Transverse colon (tissue), 4 donors: ENCODE data around the gene AATK. TPM values are rescaled to one million over a fixed set of nuclear protein-coding genes. Genes with fewer than 3 reads are reported as not detected.

ENCODE experiments used
- DNase-seq: peaks from one replicate; pipeline ENCODE4 v3.0.0-alpha.2; 2019
- H3K27ac ChIP-seq, 4 donors: fragments of 200-600 bp; sonication (generic); 2 replicates each; pipeline ENCODE4 v1.5.1; 2016 to 2018; ENCODE audit warnings: inconsistent platforms in 4 of 4
- H3K27me3 ChIP-seq: fragments of 200-600 bp; sonication (generic); 2 replicates; pipeline ENCODE4 v1.5.1; 2017; ENCODE audit warnings: inconsistent platforms
- H3K36me3 ChIP-seq, 4 donors: fragments of 200-600 bp; sonication (generic); 2 replicates each; pipeline ENCODE4 v1.5.1; 2017 to 2019; ENCODE audit warnings: inconsistent platforms in 4 of 4
- H3K4me1 ChIP-seq, 4 donors: fragments of 200-600 bp; sonication (generic); 2 replicates each; pipeline ENCODE4 v1.5.1; 2017 to 2020; ENCODE audit warnings: inconsistent platforms in 4 of 4
- H3K4me3 ChIP-seq, 4 donors: fragments of 200-600 bp; sonication (generic); 1 replicate in 1 of 4; 2 replicates in 3 of 4; pipeline versions ENCODE4 v1.5.1 to v1.6.1; 2017 to 2019; ENCODE audit warnings: inconsistent platforms in 4 of 4
- H3K9me3 ChIP-seq, 2 donors: fragments of 200-600 bp; sonication (generic); 2 replicates each; pipeline ENCODE4 v1.5.1; 2017 to 2019; ENCODE audit warnings: inconsistent platforms in 2 of 2
- EP300 ChIP-seq: sonication (generic); formaldehyde crosslinking; IDR thresholded peaks from one replicate; pipeline ENCODE4 v1.6.1; 2017; ENCODE audit warnings: antibody characterized with exemption, low read depth
- POLR2A ChIP-seq: fragments of 450-650 bp; IDR thresholded peaks from one replicate; pipeline ENCODE4 v1.6.1; 2016; ENCODE audit warnings: antibody characterized with exemption, mild to moderate bottlenecking, moderate library complexity
- POLR2AphosphoS5 ChIP-seq, 3 donors: sonication (generic); formaldehyde crosslinking; IDR thresholded peaks; one replicate each; pipeline ENCODE4 v1.6.1; 2016; ENCODE audit warnings: antibody characterized with exemption in 3 of 3
- WGBS, 2 donors: methylation state at CpG; one replicate each; pipeline ENCODE4 v1.1.5; 2018; ENCODE audit warnings: low coverage in 1 of 2; 5-methylcytosine and 5-hydroxymethylcytosine counted together
- in situ Hi-C, 4 donors: fragments of 200-750 bp; cut with MboI; loops; one replicate each; pipeline versions ENCODE4 v1.15.0 to v1.15.1; 2017; ENCODE audit warnings: low sequenced_read_pairs in 3 of 4, low pct_ligation_motif_present in 1 of 4, low pct_unique_long_range_greater_than_20kb in 1 of 4
- intact Hi-C: fragments of 100-400 bp; cut with DNase I; formaldehyde crosslinking; loops from one replicate; pipeline ENCODE4 v1.15.1; 2023; ENCODE audit warnings: low total_unique reads
- total RNA-seq, 4 donors: library from RNA; depleted of rRNA; stranded (reverse); fragments of >200 nt; gene quantifications; one replicate each; pipeline ENCODE4 v1.1.0, GENCODE V29; 2016
- TF ChIP-seq, protein P1 (sequence below), 5 experiments: fragments of 200-600 bp in 3 of 5; fragments of 450-650 bp in 2 of 5; sonication (generic) in 3 of 5; IDR thresholded peaks; 1 replicate in 2 of 5; 2 replicates in 3 of 5; pipeline ENCODE4 v1.5.1; 2016 to 2017; ENCODE audit warnings: antibody characterized with exemption in 5 of 5, inconsistent platforms in 3 of 5, mild to moderate bottlenecking in 2 of 5, moderate library complexity in 1 of 5

The AATK gene
- total RNA-seq, 4 donors from 2014 or later = 1.7 to 21.3 (median 8.6) TPM

DNA sequence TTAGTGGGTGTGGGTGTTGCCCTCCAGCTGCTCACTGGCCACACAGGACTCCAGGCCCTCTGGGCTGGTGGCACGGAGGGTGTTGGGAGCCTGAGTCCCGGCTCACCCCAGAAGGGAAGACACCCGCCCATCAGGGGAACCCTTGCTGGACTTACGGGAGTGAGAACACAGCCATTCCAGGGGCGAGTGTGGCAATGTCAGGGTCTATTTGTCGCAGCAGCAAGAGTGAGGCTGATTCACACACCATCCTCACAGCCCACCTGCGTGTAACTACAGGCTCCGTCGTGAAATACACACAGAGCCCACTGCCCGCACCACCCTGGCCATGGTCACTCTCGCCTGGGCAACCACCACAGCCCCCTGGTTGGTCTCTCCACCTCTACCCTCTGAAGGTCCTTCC, 17.8 kb upstream of the AATK start:
- WGBS, 2 donors = 88% methylated on average over 11 of the region's 11 CpGs; no CpG with 5 or more reads in 1 of the 2 donors
- no peaks in the 10 kb centered on the region for H3K36me3 ChIP-seq
- in situ Hi-C loops = no loop called here

DNA sequence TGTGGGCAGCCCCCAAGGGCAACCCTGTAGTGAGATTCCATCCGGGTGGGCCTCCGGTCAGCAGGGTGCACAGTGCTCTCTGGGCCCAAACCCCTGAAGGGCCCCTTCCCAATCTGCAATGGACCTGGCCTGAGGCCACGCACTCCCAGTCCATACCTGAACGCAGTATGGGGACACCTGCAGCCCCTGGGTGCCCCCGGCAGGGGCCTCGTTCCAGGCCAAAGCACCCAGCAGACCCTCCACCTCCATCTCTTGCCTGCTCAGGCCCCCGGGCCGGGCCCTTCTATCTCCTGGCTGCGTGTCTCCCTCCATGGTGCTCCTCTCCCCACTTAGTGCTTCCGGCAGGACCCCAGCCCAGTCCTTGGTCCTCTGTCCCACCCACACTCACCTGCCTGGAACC, 17.3 kb upstream of the AATK start:
- TF ChIP-seq POLR2A = no peak
- no peaks in the 10 kb centered on the region for H3K9me3 ChIP-seq
- H3K4me1 ChIP-seq = no peaks in the 10 kb centered on the region
- H3K27me3 ChIP-seq = peaks cover 33% of the 10 kb centered on the region
- intact Hi-C loops = no loop called here
- no peaks in the 10 kb centered on the region for H3K36me3 ChIP-seq
- in situ Hi-C loops = no loop called here
- DNase-seq = no peak
- H3K27ac ChIP-seq = no peak overlapping the region
- 83 to 93% methylated on average over 2 to 10 of the region's 10 CpGs for WGBS, 2 donors
- H3K4me3 ChIP-seq = no peak overlapping the region

More for the DNA sequence above, 17.8 kb upstream of the AATK start:
- Histone ChIP-seq H3K27ac (no peak overlapping the region), H3K4me3 (no peak overlapping the region), H3K9me3 (no peaks in the 10 kb centered on the region), H3K4me1 (no peaks in the 10 kb centered on the region), H3K27me3 (peaks cover 33% of the 10 kb centered on the region)
- TF ChIP-seq POLR2AphosphoS5 (IDR thresholded peaks at IDR 0.05) (no peak), POLR2A (no peak), EP300 (no peak)
- TF ChIP-seq, protein P1, sequence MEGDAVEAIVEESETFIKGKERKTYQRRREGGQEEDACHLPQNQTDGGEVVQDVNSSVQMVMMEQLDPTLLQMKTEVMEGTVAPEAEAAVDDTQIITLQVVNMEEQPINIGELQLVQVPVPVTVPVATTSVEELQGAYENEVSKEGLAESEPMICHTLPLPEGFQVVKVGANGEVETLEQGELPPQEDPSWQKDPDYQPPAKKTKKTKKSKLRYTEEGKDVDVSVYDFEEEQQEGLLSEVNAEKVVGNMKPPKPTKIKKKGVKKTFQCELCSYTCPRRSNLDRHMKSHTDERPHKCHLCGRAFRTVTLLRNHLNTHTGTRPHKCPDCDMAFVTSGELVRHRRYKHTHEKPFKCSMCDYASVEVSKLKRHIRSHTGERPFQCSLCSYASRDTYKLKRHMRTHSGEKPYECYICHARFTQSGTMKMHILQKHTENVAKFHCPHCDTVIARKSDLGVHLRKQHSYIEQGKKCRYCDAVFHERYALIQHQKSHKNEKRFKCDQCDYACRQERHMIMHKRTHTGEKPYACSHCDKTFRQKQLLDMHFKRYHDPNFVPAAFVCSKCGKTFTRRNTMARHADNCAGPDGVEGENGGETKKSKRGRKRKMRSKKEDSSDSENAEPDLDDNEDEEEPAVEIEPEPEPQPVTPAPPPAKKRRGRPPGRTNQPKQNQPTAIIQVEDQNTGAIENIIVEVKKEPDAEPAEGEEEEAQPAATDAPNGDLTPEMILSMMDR (IDR thresholded peaks at IDR 0.05) = no peak
- intact Hi-C loops = no loop called here
- DNase-seq = no peak

DNA sequence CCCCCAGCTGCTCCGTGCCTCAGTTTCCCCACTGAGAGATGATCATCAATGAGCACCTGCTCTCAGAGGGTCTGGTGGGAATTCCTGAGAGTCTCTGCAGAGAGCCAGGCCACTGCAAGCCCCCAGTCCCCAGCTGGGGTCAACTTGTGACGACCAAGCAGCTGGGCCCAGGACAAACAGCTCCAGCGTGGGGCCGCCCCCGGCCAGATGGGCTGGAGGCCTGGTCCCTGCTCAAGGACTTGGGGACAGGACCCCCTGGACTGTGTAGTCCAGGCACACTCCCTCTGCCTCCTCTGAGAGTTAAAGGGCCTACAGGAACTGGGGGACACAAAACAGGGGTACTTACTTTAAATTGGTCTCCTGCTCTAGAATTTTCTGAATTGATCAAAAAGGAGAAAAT, 16.6 kb upstream of the AATK start:
- intact Hi-C loops (no loop called here), in situ Hi-C loops (no loop called here)
- TF ChIP-seq, protein P1 (IDR thresholded peaks at IDR 0.05) = no peak
- TF ChIP-seq POLR2AphosphoS5 (IDR thresholded peaks at IDR 0.05) (no peak), EP300 (no peak), POLR2A (no peak)
- no peaks in the 10 kb centered on the region for H3K9me3 ChIP-seq
- WGBS, 2 donors = 69% methylated on average over 4 of the region's 5 CpGs; no CpG with 5 or more reads in 1 of the 2 donors
- H3K27ac ChIP-seq = no peak overlapping the region
- H3K36me3 ChIP-seq = no peaks in the 10 kb centered on the region
- no peaks in the 10 kb centered on the region for H3K4me1 ChIP-seq
- no peak for DNase-seq
- H3K4me3 ChIP-seq = no peak overlapping the region
- H3K27me3 ChIP-seq = peaks cover 33% of the 10 kb centered on the region

DNA sequence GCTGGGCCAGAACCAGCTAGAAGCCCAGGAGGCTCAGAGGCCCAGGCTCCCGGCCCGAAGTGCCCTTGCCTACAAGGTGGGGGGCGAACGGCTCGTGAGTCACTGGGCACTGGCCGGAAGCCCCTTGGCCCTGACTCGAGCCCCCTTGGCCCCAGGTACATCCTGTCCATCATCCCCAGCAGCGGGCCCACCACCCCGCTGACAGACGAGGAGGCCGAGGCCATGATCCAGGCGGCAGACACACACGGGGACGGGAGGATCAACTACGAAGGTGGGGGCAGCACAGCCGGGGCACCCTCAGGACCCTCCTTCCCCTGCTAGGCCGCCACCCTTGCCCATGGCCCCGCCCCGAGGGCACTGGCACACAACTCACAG, 15.8 kb upstream of the AATK start:
- no peak for DNase-seq
- WGBS, 2 donors = 83% methylated on average over 18 of the region's 19 CpGs; no CpG with 5 or more reads in 1 of the 2 donors
- in situ Hi-C loops = no loop called here
- H3K4me3 ChIP-seq = no peak overlapping the region
- peaks cover 33% of the 10 kb centered on the region for H3K27me3 ChIP-seq
- no peaks in the 10 kb centered on the region for H3K9me3 ChIP-seq
- no peaks in the 10 kb centered on the region for H3K4me1 ChIP-seq
- no peak for TF ChIP-seq POLR2A
- no peak for TF ChIP-seq POLR2AphosphoS5 (IDR thresholded peaks at IDR 0.05)
- TF ChIP-seq, protein P1 (IDR thresholded peaks at IDR 0.05) = no peak
- no peak for TF ChIP-seq EP300
- H3K36me3 ChIP-seq = no peaks in the 10 kb centered on the region
- no peak overlapping the region for H3K27ac ChIP-seq
- intact Hi-C loops = no loop called here
